Renal cortical epithelial cell (primary cell): ENCODE data around the gene CWH43. TPM values are rescaled to one million over a fixed set of nuclear protein-coding genes. Genes with fewer than 3 reads are reported as not detected.
A peak's percentile ranks its signal among the peaks of the same experiment; 100 is the strongest.
"Not testable (repeated sequence)": the region's sequence is repeated elsewhere in the genome, so short reads cannot be mapped to it uniquely, and the experiment has no call there.

Source experiments
- DNase-seq: peaks from one replicate; pipeline ENCODE4 v3.0.0-alpha.2; 2011; ENCODE audit warnings: low read depth
- total RNA-seq: library from RNA; depleted of rRNA; stranded (reverse); fragments of >200 nt; gene quantifications from 2 replicates; pipeline ENCODE4 v1.2.3, GENCODE V29; 2014

CWH43 gene
- total RNA-seq, 1 donor from 2014 or later = 0.05 TPM

DNA sequence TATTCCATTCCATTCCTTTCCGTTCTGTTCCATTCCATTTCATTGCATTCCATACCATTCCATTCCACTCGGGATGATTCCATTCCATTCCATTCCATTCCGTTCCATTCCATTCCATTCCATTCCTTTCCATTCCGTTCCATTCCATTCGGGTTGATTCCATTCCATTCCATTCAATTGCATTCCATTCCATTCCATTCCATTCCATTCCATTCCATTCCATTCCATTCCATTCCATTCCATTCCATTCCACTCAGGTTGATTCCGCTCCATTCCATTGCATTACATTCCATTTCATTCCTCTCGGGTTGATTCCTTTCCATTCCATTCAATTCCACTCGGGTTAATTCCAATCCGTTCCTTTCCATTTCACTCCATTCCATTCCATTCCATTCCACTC lies 111.0 kb downstream of the CWH43 start:
- not testable (repeated sequence) for DNase-seq

DNA sequence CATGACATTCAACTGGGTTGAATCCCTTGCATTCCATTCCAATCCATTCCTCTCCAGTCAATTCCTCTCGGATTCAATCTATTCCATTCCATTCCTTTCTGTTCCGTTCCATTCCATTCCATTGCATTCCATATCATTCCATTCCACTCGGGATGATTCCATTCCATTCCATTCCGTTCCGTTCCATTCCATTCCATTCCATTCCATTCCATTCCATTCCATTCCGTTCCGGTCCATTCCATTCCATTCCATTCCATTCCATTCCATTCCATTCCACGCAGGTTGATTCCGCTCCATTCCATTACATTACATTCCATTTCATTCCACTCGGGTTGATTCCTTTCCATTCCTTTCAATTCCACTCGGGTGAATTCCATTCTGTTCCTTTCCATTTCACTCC lies 111.4 kb downstream of the CWH43 start:
- DNase-seq = not testable (repeated sequence)

DNA sequence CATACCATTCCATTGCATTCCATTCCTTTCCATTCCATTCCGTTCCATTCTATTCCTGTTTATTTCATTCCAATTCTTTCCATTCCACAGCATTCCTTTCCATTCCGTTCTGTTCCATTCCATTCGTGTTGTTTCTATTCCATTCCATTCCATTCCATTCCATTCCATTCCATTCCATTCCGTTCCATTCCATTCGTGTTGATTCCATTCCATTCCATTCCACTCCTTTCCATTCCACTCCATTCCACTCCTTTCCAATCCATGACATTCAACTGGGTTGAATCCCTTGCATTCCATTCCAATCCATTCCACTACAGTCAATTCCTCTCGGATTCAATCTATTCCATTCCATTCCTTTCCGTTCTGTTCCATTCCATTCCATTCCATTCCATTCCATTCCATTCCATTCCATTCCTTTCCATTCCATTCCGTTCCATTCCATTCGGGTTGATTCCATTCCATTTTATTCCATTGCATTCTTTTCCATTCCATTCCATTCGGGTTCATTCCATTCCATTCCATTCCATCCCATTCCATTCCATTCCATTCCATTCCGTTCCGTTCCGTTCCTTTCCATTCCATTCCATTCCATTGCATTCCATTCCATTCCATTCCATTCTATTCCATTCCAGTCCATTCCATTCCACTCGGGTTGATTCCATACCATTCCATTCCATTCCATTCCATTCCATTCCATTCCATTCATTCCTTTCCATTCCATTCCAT lies 112.1 kb downstream of the CWH43 start:
- not testable (repeated sequence) for DNase-seq

DNA sequence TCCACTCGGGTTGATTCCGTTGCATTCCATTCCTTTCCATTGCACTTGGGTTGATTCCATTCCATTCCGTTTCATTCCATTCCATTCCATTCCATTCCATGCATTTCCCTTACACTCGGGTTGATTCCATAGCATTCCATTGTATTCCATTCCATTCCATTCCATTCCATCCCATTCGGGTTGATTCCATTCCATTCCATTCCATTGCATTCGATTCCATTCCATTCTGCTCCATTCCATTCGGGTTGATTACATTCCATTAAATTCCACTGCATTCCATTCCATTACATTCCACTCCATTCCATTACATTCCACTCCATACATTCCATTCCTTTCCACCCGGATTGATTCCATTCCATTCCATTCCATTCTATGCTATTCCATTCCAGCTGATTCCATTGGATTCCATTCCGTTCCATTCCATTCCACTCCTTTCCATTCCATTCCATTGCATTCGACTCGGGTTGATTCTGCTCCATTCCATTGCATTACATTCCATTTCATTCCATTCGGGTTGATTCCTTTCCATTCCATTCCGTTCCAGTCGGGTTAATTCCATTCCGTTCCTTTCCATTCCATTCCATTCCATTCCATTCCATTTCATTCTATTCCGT lies 113.9 kb downstream of the CWH43 start:
- peak; percentile 37 for DNase-seq

DNA sequence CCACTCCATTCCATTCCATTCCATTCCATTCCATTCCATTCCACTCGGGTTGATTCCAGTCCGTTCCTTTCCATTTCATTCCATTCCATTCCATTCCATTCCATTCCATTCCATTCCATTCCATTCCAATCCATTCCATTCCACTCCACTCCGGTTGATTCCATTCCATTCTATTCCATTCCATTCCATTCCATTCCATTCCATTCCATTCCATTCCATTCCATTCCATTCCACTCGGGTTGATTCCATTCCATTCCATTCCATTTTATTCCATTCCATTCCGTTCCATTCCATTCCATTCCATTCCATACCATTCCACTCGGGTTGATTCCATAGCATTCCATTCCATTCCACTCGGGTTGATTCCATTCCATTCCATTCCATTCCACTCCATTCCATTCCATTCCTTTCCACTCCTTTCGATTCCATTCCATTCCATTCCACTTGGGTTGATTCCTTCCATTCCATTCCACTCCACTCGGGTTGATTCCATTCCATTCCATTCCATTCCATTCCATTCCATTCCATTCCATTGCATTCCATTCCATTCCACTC lies 116.3 kb downstream of the CWH43 start:
- peak; percentile 45 for DNase-seq

DNA sequence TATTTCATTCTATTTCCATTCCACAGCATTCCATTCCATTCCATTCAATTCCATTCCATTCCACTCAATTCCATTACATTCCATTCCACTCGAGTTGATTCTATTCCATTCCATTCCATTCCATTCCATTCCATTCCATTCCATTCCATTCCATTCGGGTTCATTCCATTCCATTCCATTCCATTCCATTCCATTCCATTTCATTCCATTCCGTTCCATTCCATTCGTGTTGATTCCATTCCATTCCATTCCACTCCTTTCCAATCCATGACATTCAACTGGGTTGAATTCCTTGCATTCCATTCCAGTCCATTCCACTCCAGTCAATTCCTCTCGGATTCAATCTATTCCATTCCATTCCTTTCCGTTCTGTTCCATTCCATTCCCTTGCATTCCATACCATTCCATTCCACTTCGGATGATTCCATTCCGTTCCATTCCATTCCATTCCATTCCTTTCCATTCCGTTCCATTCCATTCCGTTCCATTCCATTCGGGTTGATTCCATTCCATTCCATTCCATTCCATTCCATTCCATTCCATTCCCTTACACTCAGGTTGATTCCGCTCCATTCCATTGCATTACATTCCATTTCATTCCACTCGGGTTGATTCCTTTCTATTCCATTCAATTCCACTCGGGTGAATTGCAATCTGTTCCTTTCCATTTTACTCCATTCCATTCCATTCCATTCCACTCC lies 117.5 kb downstream of the CWH43 start:
- DNase-seq = not testable (repeated sequence)

DNA sequence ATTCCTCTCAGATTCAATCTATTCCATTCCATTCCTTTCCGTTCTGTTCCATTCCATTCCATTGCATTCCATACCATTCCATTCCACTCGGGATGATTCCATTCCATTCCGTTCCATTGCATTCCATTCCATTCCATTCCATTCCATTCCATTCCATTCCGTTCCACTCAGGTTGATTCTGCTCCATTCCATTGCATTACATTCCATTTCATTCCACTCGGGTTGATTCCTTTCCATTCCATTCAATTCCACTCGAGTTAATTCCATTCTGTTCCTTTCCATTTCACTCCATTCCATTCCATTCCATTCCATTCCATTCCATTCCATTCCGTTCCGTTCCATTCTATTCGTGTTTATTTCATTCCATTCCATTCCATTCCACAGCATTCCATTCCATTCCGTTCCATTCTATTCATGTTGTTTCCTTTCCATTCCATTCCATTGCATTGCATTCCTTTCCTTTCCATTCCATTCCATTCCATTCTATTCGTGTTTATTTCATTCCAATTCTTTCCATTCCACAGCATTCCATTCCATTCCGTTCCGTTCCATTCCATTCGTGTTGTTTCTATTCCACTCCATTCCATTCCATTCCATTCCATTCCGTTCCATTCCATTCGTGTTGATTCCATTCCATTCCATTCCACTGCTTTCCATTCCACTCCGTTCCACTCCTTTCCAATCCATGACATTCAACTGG lies 118.3 kb downstream of the CWH43 start:
- peak; percentile 44 for DNase-seq

DNA sequence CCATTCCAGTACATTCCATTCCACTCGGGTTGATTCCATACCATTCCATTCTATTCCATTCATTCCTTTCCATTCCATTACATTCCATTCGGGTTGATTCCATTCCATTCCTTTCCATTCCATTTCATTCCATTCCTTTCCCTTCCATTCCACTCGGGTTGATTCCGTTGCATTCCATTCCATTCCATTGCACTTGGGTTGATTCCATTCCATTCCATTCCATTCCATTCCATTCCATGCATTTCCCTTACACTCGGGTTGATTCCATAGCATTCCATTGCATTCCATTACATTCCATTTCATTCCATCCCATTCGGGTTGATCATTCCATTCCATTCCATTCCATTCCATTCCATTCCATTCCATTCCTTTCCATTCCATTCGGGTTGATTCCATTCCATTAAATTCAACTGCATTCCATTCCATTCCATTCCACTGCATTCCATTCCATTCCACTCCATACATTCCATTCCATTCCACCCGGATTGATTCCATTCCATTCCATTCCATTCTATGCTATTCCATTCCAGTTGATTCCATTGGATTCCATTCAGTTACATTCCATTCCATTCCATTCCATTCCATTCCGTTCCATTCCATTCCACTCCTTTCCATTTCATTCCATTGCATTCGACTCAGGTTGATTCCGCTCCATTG lies 119.3 kb downstream of the CWH43 start:
- peak; percentile 36 for DNase-seq

DNA sequence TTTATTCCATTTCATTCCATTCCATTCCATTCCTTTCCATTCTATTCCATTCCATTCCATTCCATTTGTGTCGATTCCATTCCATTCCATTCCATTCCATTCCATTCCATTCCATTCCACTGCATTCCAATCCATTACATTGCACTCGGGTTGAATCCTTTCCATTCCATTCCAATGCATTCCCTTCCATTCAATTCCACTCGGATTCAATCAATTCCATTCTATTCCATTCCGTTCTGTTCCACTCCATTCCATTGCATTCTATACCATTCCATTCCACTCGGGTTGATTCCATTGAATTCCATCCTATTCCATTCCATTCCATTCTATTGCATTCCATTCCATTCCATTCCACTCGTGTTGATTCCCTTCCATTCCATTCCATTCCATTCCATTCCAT lies 121.2 kb downstream of the CWH43 start:
- peak; percentile 72 for DNase-seq

DNA sequence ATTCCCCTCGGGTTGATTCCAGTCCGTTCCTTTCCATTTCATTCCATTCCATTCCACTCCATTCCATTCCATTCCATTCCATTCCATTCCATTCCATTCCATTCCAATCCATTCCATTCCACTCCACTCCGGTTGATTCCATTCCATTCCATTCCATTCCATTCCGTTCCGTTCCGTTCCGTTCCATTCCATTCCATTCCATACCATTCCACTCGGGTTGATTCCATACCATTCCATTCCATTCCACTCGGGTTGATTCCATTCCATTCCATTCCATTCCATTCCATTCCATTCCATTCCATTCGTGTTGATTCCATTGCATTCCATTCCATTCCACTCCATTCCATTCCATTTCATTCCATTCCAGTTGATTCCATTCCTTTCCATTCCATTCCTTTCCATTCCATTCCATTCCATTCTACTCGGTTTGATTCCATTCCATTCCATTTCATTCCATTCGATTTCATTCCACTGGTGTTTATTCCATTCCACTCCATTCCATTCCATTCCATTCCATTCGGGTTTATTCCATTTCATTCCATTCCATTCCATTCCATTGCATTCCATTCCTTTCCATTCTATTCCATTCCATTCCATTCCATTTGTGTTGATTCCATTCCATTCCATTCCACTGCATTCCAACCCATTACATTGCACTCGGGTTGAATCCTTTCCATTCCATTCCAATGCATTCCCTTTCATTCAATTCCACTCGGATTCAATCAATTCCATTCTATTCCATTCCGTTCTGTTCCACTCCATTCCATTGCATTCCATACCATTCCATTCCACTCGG lies 122.3 kb downstream of the CWH43 start:
- not testable (repeated sequence) for DNase-seq

DNA sequence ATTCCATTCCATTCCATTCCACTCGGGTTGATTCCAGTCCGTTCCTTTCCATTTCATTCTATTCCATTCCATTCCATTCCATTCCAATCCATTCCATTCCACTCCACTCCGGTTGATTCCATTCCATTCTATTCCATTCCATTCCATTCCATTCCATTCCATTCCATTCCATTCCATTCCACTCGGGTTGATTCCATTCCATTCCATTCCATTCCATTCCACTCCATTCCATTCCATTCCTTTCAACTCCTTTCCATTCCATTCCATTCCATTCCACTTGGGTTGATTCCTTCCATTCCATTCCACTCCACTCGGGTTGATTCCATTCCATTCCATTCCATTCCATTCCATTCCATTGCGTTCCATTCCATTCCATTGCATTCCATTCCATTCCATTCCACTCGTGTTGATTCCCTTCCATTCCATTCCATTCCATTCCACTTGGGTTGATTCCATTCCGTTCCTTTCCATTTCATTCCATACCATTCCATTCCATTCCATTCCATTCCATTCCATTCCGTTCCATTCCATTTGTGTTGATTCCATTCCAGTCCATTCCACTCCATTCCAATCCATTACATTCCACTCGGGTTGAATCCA lies 123.6 kb downstream of the CWH43 start:
- DNase-seq = not testable (repeated sequence)

DNA sequence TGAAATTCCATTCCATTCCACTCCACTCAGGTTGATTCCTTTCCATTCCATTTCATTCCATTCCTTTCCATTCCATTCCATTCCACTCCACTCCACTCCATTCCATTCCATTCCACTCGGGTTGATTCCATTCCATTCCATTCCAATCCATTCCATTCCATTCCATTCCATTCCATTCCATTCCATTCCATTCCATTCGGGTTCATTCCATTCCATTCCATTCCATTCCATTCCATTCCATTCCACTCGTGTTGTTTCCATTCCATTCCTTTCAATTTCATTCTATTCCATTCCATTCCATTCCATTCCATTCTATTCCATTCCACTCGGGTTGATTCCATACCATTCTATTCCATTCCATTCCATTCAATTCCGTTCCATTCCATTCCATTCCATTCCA lies 124.5 kb downstream of the CWH43 start:
- not testable (repeated sequence) for DNase-seq

Other genes with a start within 250 kb of the CWH43 start
- 59.0 and 115 TPM in 2 replicates for gene FRYL, start 206.0 kb upstream of the CWH43 start, total RNA-seq
- 131 and 173 TPM in 2 replicates for gene OCIAD1, start 155.2 kb upstream of the CWH43 start, total RNA-seq
- gene OCIAD2, start 79.5 kb upstream of the CWH43 start, total RNA-seq = 66.7 and 239 TPM in 2 replicates